Measurements from ENCODE around the gene CALR3. TPM values are rescaled to one million over a fixed set of nuclear protein-coding genes. Genes with fewer than 3 reads are reported as not detected.
"Not testable (repeated sequence)": the region's sequence is repeated elsewhere in the genome, so short reads cannot be mapped to it uniquely, and the experiment has no call there.

CALR3 gene
- total and polyA plus RNA-seq, 5 experiments from 2014 or later: not detected

DNA sequence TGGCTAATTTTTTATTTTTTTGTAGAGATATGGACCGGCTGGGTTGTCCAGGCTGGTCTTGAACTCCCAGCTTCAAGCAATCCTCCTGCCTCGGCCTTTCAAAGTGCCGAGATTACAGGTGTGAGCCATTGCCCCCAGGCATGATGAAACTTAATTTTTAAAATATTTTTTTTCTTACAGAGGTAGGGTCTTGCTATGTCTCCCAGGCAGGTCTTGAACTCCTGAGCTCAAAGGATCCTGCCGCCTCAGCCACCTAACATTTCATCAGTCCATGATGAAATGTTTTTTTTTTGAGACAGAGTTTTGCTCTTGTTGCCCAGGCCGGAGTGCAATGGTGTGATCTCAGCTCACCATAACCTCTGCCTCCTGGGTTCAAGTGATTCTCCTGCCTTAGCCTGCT lies 12.6 kb upstream of the CALR3 start:
- Mint-ChIP-seq H3K36me3 (peaks cover 0 to 33% (median 4%) of the 10 kb centered on the region in 3 donors), H3K27ac (no peak overlapping the region), H3K4me1 (peaks cover 0 to 1% (median 0%) of the 10 kb centered on the region in 4 donors), H3K27me3 (no peaks in the 10 kb centered on the region), H3K4me3 (no peak overlapping the region), H3K9me3 (no peaks in the 10 kb centered on the region)
- POLR2A ChIA-PET: no interaction called here
- ATAC-seq: no peak
- DNase-seq: no peak

DNA sequence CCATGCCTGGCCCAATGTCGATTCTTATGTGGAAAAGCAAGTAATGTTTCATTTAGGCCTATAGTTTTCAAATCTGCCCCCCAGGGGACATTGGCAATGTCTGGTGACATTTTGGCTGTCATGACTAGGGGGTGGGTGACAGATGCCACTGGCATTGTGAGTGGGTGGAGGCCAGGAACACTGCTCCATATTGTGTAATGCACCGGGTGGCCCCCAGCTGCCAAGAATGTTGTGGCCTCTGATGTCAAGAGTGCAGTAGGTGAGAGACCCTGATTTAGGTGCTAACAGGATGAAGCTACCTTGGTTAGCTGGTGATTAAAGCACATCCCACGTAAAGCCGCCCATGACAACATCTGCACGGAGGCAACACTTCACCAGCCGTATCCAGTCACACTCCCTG lies 11.0 kb upstream of the CALR3 start:
- Mint-ChIP-seq H3K36me3 (peaks cover 0 to 34% (median 4%) of the 10 kb centered on the region in 3 donors), H3K4me1 (peaks cover 0 to 1% (median 0%) of the 10 kb centered on the region in 4 donors), H3K4me3 (no peak overlapping the region), H3K9me3 (no peaks in the 10 kb centered on the region), H3K27me3 (no peaks in the 10 kb centered on the region), H3K27ac (no peak overlapping the region)
- ATAC-seq: no peak
- no peak for DNase-seq
- POLR2A ChIA-PET: no interaction called here

DNA sequence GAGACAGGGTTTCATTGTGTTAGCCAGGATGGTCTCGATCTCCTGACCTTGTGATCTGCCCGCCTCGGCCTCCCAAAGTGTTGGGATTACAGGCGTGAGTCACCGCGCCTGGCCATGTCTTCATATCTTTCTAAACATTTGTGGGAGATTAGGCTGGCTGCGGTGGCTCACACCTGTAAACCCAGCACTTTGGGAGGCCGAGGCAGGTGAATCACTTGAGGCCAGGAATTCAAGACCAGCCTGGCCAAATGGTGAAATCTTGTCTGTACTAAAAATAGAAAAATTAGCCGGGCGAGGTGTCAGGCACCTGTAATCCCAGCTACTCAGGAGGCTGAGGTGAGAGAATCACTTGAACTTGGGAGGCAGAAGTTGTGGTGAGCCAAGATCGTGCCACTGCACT lies 10.2 kb upstream of the CALR3 start:
- H3K4me1 Mint-ChIP-seq, DNase-seq, H3K27ac Mint-ChIP-seq, H3K4me3 Mint-ChIP-seq, H3K27me3 Mint-ChIP-seq, POLR2A ChIA-PET, ATAC-seq, H3K9me3 Mint-ChIP-seq: not testable (repeated sequence)
- H3K36me3 Mint-ChIP-seq: peaks cover 0 to 35% (median 4%) of the 10 kb centered on the region in 3 donors

DNA sequence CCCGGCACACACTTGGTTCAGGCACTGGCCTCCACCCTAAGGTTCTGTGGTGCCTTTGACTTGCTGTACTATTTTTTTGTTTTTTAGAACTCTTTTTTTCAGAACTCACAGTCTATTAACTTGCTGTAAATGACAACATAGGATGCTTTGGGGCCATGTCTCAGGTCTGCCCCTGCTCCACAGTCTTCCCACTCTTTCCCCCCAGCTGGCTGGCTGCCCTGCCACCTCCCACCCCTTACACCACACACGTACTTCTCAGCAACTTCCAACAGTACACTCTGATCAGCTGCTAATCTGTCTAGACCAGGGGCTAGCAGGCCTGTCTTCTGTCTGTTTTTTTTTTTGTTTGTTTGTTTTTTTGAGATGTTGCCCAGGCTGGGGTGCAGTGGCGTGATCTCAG lies 8.3 kb upstream of the CALR3 start:
- Mint-ChIP-seq H3K9me3 (no peaks in the 10 kb centered on the region), H3K27me3 (no peaks in the 10 kb centered on the region), H3K4me1 (no peaks in the 10 kb centered on the region), H3K27ac (peak overlapping the region in 2 of 10 donors; percentile 46 to 83), H3K36me3 (peaks cover 0 to 34% (median 2%) of the 10 kb centered on the region in 3 donors), H3K4me3 (no peak overlapping the region)
- ATAC-seq (no peak), DNase-seq (no peak)
- POLR2A ChIA-PET: interaction anchor here (0.6 kb wide), 1 partner anchor 229 kb away, joined by 3 read pairs; no protein-coding TSS in a partner anchor

DNA sequence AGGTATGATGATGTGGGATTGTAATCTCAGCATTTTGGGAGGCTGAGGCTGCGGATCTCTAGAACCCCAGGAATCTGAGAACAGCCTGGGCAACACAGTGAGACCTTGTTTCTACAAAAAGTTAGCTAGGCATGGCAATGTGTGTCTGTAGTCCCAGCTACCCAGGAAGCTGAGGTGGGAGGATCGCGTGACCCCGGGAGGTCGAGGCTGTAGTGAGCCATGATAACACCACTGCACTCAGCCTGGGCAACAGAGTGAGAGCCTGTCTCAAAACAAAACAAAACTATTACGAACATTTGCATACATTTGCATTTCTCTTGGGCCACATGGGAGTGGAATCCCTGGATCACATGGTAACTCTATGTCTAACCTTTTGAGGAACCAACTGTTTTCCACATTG lies 1.9 kb upstream of the CALR3 start:
- H3K36me3 Mint-ChIP-seq: peaks cover 0 to 16% (median 0%) of the 10 kb centered on the region in 3 donors
- peak overlapping the region in 3 of 10 donors; percentile 44 to 63 (median 63) for H3K27ac Mint-ChIP-seq
- H3K4me1 Mint-ChIP-seq: peaks cover 7 to 16% (median 11%) of the 10 kb centered on the region in 4 donors
- H3K4me3 Mint-ChIP-seq: peak overlapping the region in 7 of 10 donors; percentile 38 to 93 (median 64)
- no peaks in the 10 kb centered on the region for H3K9me3 Mint-ChIP-seq
- H3K27me3 Mint-ChIP-seq: no peaks in the 10 kb centered on the region
- DNase-seq: no peak
- no peak for ATAC-seq
- POLR2A ChIA-PET: no interaction called here

DNA sequence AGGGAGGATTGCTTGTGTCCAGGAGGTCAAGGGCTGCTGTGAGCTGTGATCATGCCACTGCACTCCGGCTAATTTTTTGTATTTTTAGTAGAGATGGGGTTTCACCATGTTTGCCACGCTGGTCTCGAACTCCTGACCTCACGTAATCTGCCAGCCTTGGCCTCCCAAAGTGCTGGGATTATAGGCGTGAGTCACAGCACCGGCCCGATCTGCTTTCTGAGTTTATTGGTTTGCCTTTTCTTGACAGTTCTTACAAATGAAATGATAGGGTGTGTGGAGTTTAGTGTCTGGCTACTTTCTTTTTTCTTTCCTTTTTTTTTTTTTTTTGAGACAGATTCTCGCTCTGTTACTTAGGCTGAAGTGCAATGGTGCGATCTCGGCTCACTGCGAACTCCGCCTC lies 1.1 kb upstream of the CALR3 start:
- Mint-ChIP-seq H3K4me1 (peaks cover 7 to 16% (median 11%) of the 10 kb centered on the region in 4 donors), H3K36me3 (peaks cover 0 to 11% (median 0%) of the 10 kb centered on the region in 3 donors), H3K4me3 (peak overlapping the region; percentile 61 to 98 (median 82)), H3K27ac (peak overlapping the region in 3 of 10 donors; percentile 25 to 96 (median 33)), H3K9me3 (no peaks in the 10 kb centered on the region), H3K27me3 (no peaks in the 10 kb centered on the region)
- POLR2A ChIA-PET: interaction anchor here (0.9 to 1.7 kb wide), 6 partner anchors 25 to 718 kb away, joined by 3 to 12 read pairs (median 4); partner anchors contain the start of genes EPS15L1 and USE1
- ATAC-seq: no peak
- no peak for DNase-seq

DNA sequence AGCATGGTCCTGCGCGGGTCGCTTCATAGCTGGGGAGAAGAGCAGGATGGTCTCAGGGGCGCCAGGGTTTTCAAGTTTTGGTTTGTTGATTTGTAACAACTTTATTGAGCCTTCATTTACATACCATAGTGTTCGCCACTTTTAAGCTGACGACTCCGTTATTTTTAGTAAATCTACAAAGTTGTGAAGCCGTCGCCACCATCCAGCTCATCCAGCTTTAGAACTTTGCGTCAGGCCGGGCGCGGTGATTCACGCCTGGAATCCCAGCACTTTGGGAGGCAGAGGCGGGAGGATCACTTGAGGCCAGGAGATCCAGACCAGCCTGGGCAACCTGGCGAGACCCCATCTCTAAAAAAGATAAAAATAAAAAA lies 631 bp upstream of the CALR3 start:
- Mint-ChIP-seq H3K36me3 (peaks cover 0 to 7% (median 0%) of the 10 kb centered on the region in 3 donors), H3K4me1 (peaks cover 7 to 16% (median 11%) of the 10 kb centered on the region in 4 donors), H3K27me3 (no peaks in the 10 kb centered on the region), H3K4me3 (peak overlapping the region; percentile 88 to 99 (median 95)), H3K27ac (peak overlapping the region; percentile 88 to 97 (median 94)), H3K9me3 (no peaks in the 10 kb centered on the region)
- no peak for DNase-seq
- POLR2A ChIA-PET: interaction anchor here (0.8 to 1.7 kb wide), 8 partner anchors 25 to 718 kb away, joined by 3 to 12 read pairs (median 3); partner anchors contain the start of genes EPS15L1, MED26 and USE1
- ATAC-seq: no peak

DNA sequence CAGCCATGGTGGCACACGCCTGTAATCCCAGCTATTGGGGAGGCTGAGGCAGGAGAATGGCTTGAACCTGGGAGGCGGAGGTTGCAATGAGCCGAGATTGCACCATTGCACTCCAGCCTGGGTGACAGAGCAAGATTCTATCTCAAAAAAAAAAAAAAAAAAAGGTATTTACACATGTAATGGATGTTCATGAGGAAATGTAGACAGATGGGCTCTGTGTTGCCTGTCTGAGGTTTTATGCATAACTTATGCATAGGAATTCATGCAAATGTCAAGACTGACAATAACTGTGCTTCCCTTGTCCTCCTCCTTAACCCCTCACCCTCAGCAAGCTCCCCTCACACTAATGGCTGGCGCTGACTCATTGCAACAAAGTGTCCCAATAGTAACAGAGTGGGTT lies 9.5 kb downstream of the CALR3 start:
- H3K9me3 Mint-ChIP-seq, DNase-seq, H3K27ac Mint-ChIP-seq, H3K27me3 Mint-ChIP-seq, H3K36me3 Mint-ChIP-seq, ATAC-seq, H3K4me1 Mint-ChIP-seq, H3K4me3 Mint-ChIP-seq: not testable (repeated sequence)
- POLR2A ChIA-PET: interaction anchor here (0.7 kb wide), 1 partner anchor 18 kb away, joined by 3 read pairs; no protein-coding TSS in a partner anchor

DNA sequence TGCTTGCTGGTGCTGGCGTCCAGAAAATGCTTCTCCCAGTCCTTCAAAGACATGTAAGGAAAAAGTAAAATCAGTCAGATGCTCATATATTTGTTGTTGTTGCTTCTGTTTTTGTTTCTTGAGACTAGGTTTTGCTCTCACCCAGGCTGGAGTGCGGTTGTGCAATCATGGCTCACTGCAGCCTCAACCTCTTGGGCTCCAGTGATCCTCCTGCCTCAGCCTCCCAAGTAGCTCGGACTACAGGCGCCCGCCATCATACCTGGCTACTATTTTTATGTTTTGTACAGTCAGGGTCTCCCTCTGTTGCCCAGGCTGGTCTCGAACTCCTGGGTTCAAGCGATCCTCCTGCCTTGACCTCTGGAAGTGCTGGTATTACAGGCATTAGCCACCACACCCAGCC lies 13.2 kb downstream of the CALR3 start:
- H3K4me1 Mint-ChIP-seq: no peaks in the 10 kb centered on the region
- H3K27ac Mint-ChIP-seq: no peak overlapping the region
- H3K27me3 Mint-ChIP-seq: peaks cover 0 to 3% (median 0%) of the 10 kb centered on the region in 5 donors
- H3K36me3 Mint-ChIP-seq: no peaks in the 10 kb centered on the region
- no peak overlapping the region for H3K4me3 Mint-ChIP-seq
- no peaks in the 10 kb centered on the region for H3K9me3 Mint-ChIP-seq
- POLR2A ChIA-PET: no interaction called here
- no peak for ATAC-seq
- DNase-seq: no peak

DNA sequence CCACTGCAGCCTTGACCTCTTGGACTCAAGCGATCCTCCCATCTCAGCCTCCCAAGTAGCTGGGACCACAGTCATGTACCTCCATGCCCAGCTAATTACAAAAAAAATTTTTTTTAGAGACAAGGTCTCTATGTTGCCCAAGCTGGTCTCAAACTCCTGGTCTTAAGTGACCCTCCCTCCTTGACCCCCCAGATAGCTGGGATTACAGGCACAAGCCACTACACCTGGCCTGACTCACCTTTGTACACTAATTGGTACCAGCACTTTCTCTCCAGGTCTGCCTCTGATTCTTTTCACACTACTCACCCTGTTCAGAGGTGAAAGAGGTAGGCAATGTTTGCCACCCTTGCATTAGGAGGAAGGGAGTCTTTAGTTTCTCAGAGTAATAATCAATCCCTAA lies 18.7 kb downstream of the CALR3 start:
- no peaks in the 10 kb centered on the region for H3K9me3 Mint-ChIP-seq
- H3K4me1 Mint-ChIP-seq: no peaks in the 10 kb centered on the region
- H3K27me3 Mint-ChIP-seq: no peaks in the 10 kb centered on the region
- POLR2A ChIA-PET: no interaction called here
- no peak for DNase-seq
- H3K4me3 Mint-ChIP-seq: no peak overlapping the region
- H3K27ac Mint-ChIP-seq: peak overlapping the region in 1 of 10 donors; percentile 15
- ATAC-seq: no peak
- H3K36me3 Mint-ChIP-seq: no peaks in the 10 kb centered on the region

DNA sequence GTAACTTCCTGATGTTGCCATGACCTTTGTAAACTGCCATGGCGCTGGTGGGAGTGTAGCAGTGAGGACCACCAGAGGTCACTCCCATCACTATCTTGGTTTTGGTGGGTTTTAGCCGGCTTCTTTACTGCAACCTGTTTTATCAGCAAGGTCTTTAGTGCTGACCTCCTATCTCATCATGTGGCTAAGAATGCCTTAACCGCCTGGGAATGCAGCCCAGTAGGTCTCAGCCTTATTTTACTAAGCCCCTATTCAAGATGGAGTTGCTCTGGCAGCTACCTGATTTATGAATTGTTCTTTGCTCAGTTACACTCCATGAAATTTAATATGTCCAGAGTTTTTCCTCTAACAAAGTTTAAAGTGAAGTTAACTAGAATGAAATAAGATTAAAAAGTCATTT lies 19.6 kb downstream of the CALR3 start:
- Mint-ChIP-seq H3K4me3 (no peak overlapping the region), H3K36me3 (no peaks in the 10 kb centered on the region), H3K4me1 (no peaks in the 10 kb centered on the region), H3K27me3 (no peaks in the 10 kb centered on the region), H3K9me3 (no peaks in the 10 kb centered on the region), H3K27ac (no peak overlapping the region)
- POLR2A ChIA-PET: no interaction called here
- DNase-seq (no peak), ATAC-seq (no peak)

DNA sequence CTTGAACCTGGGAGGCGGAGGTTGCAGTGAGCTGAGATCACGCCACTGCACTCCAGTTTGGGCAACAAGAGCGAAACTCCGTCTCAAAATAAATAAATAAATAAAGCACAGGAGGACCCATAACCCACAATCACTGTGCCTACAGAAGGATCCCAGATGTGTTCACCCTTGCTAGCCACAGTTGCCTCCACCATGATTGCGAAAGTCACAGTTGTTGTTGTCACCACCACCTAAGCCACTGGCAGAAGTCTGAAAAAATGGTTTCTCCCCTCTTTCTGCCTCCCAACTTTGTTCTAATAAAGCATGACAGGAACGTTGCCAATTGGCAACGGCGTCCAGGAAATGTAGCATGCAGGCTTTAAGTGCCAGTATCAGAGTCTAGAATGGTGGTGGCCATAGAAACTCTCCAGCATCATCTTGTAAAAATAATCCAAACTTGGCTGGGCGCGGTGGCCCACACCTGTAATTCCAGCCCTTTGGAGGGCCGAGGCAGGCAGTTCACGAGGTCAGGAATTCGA lies 22.0 kb downstream of the CALR3 start:
- Mint-ChIP-seq H3K27me3 (no peaks in the 10 kb centered on the region), H3K36me3 (peaks cover 0 to 2% (median 0%) of the 10 kb centered on the region in 3 donors), H3K4me3 (peak overlapping the region in 2 of 10 donors; percentile 14 to 19), H3K4me1 (peaks cover 11 to 23% (median 22%) of the 10 kb centered on the region in 4 donors), H3K9me3 (no peaks in the 10 kb centered on the region), H3K27ac (peak overlapping the region in 1 of 10 donors; percentile 44)
- no peak for ATAC-seq
- POLR2A ChIA-PET: interaction anchor here (0.7 kb wide), 1 partner anchor 21 kb away, joined by 3 read pairs; no protein-coding TSS in a partner anchor
- DNase-seq: no peak

DNA sequence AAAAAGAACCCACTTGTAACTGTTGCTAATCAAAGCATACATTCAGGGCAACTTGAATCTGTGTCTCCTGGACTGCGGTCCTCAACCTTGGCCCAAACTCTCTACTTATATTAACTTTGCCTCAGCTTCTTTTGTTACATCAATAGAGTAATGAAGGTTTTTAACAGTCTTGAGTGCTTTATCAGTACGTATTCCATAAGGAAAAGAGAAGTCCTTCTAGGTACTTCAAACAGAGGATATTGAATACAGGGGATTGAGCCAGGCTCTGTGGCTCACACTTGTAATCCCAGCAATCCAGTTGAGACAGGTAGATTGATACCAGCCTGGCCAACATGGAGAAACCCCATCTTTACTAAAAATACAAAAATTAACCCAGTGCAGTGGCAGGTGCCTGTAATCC lies 23.0 kb downstream of the CALR3 start:
- POLR2A ChIA-PET: interaction anchor here (0.6 to 2.7 kb wide), 2 partner anchors 23 to 345 kb away, joined by 3 to 12 read pairs; partner anchors contain the start of genes C19orf44 and CALR3
- Mint-ChIP-seq H3K36me3 (peaks cover 0 to 2% (median 0%) of the 10 kb centered on the region in 3 donors), H3K9me3 (no peaks in the 10 kb centered on the region), H3K4me3 (peak overlapping the region in 8 of 10 donors; percentile 33 to 84 (median 68)), H3K4me1 (peaks cover 17 to 32% (median 31%) of the 10 kb centered on the region in 4 donors), H3K27ac (peak overlapping the region in 2 of 10 donors; percentile 20 to 47), H3K27me3 (no peaks in the 10 kb centered on the region)
- ATAC-seq (no peak), DNase-seq (no peak)

Data from naive thymus-derived CD8-positive, alpha-beta T cell (primary cell).